H1 (cell line): ENCODE measurements around the gene SYT2.

ENCODE experiments used
- CTCF ChIP-seq, 3 experiments: IDR thresholded peaks; 1 replicate in 2 of 3; 2 replicates in 1 of 3; pipeline versions ENCODE4 v1.5.1 to v1.6.1; 2011; ENCODE audit warnings: low read length in 3 of 3, mild to moderate bottlenecking in 3 of 3, inconsistent platforms in 2 of 3, low read depth in 1 of 3, moderate library complexity in 1 of 3; ENCODE audit not compliant: insufficient read depth in 1 of 3; ENCODE audit errors: control extremely low read depth in 1 of 3
- EZH2 ChIP-seq: fragments of 200-600 bp; sonication (generic); IDR thresholded peaks from 2 replicates; pipeline ENCODE4 v1.7.1; 2012; ENCODE audit warnings: low read depth, mild to moderate bottlenecking, moderate library complexity, low read length, inconsistent platforms; ENCODE audit not compliant: severe bottlenecking
- POLR2AphosphoS5 ChIP-seq: IDR thresholded peaks from 2 replicates; pipeline ENCODE4 v1.6.1; 2011; ENCODE audit warnings: low read depth, low read length
- RAD21 ChIP-seq, 2 experiments: IDR thresholded peaks in 1 of 2; conservative IDR thresholded peaks in 1 of 2; 2 replicates each; pipeline ENCODE4 v1.6.1; 2011; ENCODE audit warnings: low read depth in 2 of 2, low read length in 2 of 2, improper control_type of control experiment in 1 of 2, inconsistent platforms in 1 of 2, mild to moderate bottlenecking in 1 of 2, moderate library complexity in 1 of 2
- SP4 ChIP-seq: IDR thresholded peaks from 2 replicates; pipeline ENCODE4 v1.6.1; 2012; ENCODE audit warnings: low read length, inconsistent platforms
- TEAD4 ChIP-seq: IDR thresholded peaks from 2 replicates; pipeline ENCODE4 v1.6.1; 2012; ENCODE audit warnings: low read depth, low read length, inconsistent platforms, mixed read lengths

- TF ChIP-seq TEAD4 (no peak), CTCF (IDR thresholded peaks at IDR 0.05; ENCODE audit: control extremely low read depth in 1 of 3, insufficient read depth in 1 of 3, low read depth in 1 of 3, low read length in 3 of 3) (no peak), POLR2AphosphoS5 (no peak), EZH2 (no peak), SP4 (no peak), RAD21 (IDR thresholded peaks at IDR 0.05 in 1 of 2, conservative IDR thresholded peaks at IDR 0.05 in 1 of 2; ENCODE audit: low read depth in 2 of 2, low read length in 2 of 2) (no peak)
Observed at GRCh38 chr1:202685641-202686040, 24.6 kb downstream of the SYT2 start.
